ENCODE measurements around the gene PROX2. TPM values are rescaled to one million over a fixed set of nuclear protein-coding genes. Genes with fewer than 3 reads are reported as not detected.

PROX2 gene
- total RNA-seq, 1 donor from 2014 or later: not detected

GRCh38 chr14:74908861-74909341 is 33.0 kb upstream of the PROX2 start:
- Histone ChIP-seq H3K4me3 (ENCODE audit: low read depth, low read length) (no peak overlapping the region), H3K27me3 (ENCODE audit: control insufficient read depth, insufficient read depth, low read length) (no peaks in the 10 kb centered on the region), H3K36me3 (ENCODE audit: control insufficient read depth, insufficient read depth, low read length) (no peaks in the 10 kb centered on the region)
- FAIRE-seq (no peak), DNase-seq (ENCODE audit: low read depth) (no peak)
- no peak for TF ChIP-seq CTCF (IDR thresholded peaks at IDR 0.05; ENCODE audit: insufficient read depth, low read length, severe bottlenecking)

GRCh38 chr14:74907744-74908143 is 31.8 kb upstream of the PROX2 start:
- FAIRE-seq: no peak
- TF ChIP-seq CTCF (IDR thresholded peaks at IDR 0.05; ENCODE audit: insufficient read depth, low read length, severe bottlenecking): no peak
- Histone ChIP-seq H3K4me3 (ENCODE audit: low read depth, low read length) (no peak overlapping the region), H3K36me3 (ENCODE audit: control insufficient read depth, insufficient read depth, low read length) (peaks cover 3% of the 10 kb centered on the region), H3K27me3 (ENCODE audit: control insufficient read depth, insufficient read depth, low read length) (no peaks in the 10 kb centered on the region)
- no peak for DNase-seq (ENCODE audit: low read depth)

GRCh38 chr14:74906925-74907521 is 31.1 kb upstream of the PROX2 start:
- FAIRE-seq: no peak

GRCh38 chr14:74905595-74906142 is 29.7 kb upstream of the PROX2 start:
- FAIRE-seq (peak; percentile 50), DNase-seq (ENCODE audit: low read depth) (no peak)
- Histone ChIP-seq H3K27me3 (ENCODE audit: control insufficient read depth, insufficient read depth, low read length) (no peaks in the 10 kb centered on the region), H3K4me3 (ENCODE audit: low read depth, low read length) (no peak overlapping the region), H3K36me3 (ENCODE audit: control insufficient read depth, insufficient read depth, low read length) (peaks cover 12% of the 10 kb centered on the region)
- TF ChIP-seq CTCF (IDR thresholded peaks at IDR 0.05; ENCODE audit: insufficient read depth, low read length, severe bottlenecking): peak; percentile 94

More at GRCh38 chr14:74906925-74907521, 31.1 kb upstream of the PROX2 start:
- Histone ChIP-seq H3K36me3 (ENCODE audit: control insufficient read depth, insufficient read depth, low read length) (peaks cover 5% of the 10 kb centered on the region), H3K4me3 (ENCODE audit: low read depth, low read length) (no peak overlapping the region), H3K27me3 (ENCODE audit: control insufficient read depth, insufficient read depth, low read length) (no peaks in the 10 kb centered on the region)
- TF ChIP-seq CTCF (IDR thresholded peaks at IDR 0.05; ENCODE audit: insufficient read depth, low read length, severe bottlenecking): peak; percentile 31
- DNase-seq (ENCODE audit: low read depth): no peak

GRCh38 chr14:74904635-74905503 is 28.9 kb upstream of the PROX2 start:
- TF ChIP-seq CTCF (IDR thresholded peaks at IDR 0.05; ENCODE audit: insufficient read depth, low read length, severe bottlenecking): no peak

More at GRCh38 chr14:74904635-74905503, 28.9 kb upstream of the PROX2 start:
- H3K36me3 ChIP-seq (ENCODE audit: control insufficient read depth, insufficient read depth, low read length): peaks cover 17% of the 10 kb centered on the region
- DNase-seq (ENCODE audit: low read depth): no peak
- no peak overlapping the region for H3K4me3 ChIP-seq (ENCODE audit: low read depth, low read length)
- FAIRE-seq: no peak
- no peaks in the 10 kb centered on the region for H3K27me3 ChIP-seq (ENCODE audit: control insufficient read depth, insufficient read depth, low read length)

All from bronchial epithelial cell (primary cell).